ENCODE results near the gene RASGRP3.

The RASGRP3 gene

GRCh38 chr2:33435518-33435917 is 40.9 kb upstream of the RASGRP3 start:
- Histone ChIP-seq H3K79me2 (ENCODE audit: insufficient read depth, low read length) (no peaks in the 10 kb centered on the region), H4K20me1 (ENCODE audit: insufficient read depth, low read length) (no peaks in the 10 kb centered on the region), H3F3A (ENCODE audit: insufficient read depth, low read length) (no peaks in the 10 kb centered on the region), H3K9ac (ENCODE audit: low read length) (no peak overlapping the region), H3K4me1 (ENCODE audit: insufficient read depth, low read length, severe bottlenecking) (no peaks in the 10 kb centered on the region), H2AFZ (ENCODE audit: low read length) (no peak overlapping the region), H3K9me3 (ENCODE audit: low read length) (no peaks in the 10 kb centered on the region), H3K27ac (ENCODE audit: low read depth, low read length, poor library complexity, severe bottlenecking) (no peak overlapping the region), H3K4me2 (ENCODE audit: low read length) (no peak overlapping the region), H3K4me3 (ENCODE audit: low read depth, low read length, poor library complexity, severe bottlenecking) (no peak overlapping the region), H3K9me2 (ENCODE audit: low read depth, low read length) (no peaks in the 10 kb centered on the region), H3K36me3 (ENCODE audit: insufficient read depth, low read length) (no peaks in the 10 kb centered on the region), H3K27me3 (ENCODE audit: insufficient read depth, low read length) (no peaks in the 10 kb centered on the region)
- TF ChIP-seq EZH2 (IDR thresholded peaks at IDR 0.05; ENCODE audit: borderline replicate concordance, low read length): no peak
- TF ChIP-seq, protein P1, sequence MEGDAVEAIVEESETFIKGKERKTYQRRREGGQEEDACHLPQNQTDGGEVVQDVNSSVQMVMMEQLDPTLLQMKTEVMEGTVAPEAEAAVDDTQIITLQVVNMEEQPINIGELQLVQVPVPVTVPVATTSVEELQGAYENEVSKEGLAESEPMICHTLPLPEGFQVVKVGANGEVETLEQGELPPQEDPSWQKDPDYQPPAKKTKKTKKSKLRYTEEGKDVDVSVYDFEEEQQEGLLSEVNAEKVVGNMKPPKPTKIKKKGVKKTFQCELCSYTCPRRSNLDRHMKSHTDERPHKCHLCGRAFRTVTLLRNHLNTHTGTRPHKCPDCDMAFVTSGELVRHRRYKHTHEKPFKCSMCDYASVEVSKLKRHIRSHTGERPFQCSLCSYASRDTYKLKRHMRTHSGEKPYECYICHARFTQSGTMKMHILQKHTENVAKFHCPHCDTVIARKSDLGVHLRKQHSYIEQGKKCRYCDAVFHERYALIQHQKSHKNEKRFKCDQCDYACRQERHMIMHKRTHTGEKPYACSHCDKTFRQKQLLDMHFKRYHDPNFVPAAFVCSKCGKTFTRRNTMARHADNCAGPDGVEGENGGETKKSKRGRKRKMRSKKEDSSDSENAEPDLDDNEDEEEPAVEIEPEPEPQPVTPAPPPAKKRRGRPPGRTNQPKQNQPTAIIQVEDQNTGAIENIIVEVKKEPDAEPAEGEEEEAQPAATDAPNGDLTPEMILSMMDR (IDR thresholded peaks at IDR 0.05; ENCODE audit: low read length): no peak

GRCh38 chr2:33436083-33436482 is 40.4 kb upstream of the RASGRP3 start:
- Histone ChIP-seq H4K20me1 (ENCODE audit: insufficient read depth, low read length) (no peaks in the 10 kb centered on the region), H3K27me3 (ENCODE audit: insufficient read depth, low read length) (no peaks in the 10 kb centered on the region), H3F3A (ENCODE audit: insufficient read depth, low read length) (no peaks in the 10 kb centered on the region), H2AFZ (ENCODE audit: low read length) (no peak overlapping the region), H3K36me3 (ENCODE audit: insufficient read depth, low read length) (no peaks in the 10 kb centered on the region), H3K4me2 (ENCODE audit: low read length) (no peak overlapping the region), H3K4me1 (ENCODE audit: insufficient read depth, low read length, severe bottlenecking) (no peaks in the 10 kb centered on the region), H3K9me3 (ENCODE audit: low read length) (no peaks in the 10 kb centered on the region), H3K9me2 (ENCODE audit: low read depth, low read length) (no peaks in the 10 kb centered on the region), H3K79me2 (ENCODE audit: insufficient read depth, low read length) (no peaks in the 10 kb centered on the region), H3K9ac (ENCODE audit: low read length) (no peak overlapping the region), H3K4me3 (ENCODE audit: low read depth, low read length, poor library complexity, severe bottlenecking) (no peak overlapping the region), H3K27ac (ENCODE audit: low read depth, low read length, poor library complexity, severe bottlenecking) (no peak overlapping the region)
- TF ChIP-seq, protein P1 (IDR thresholded peaks at IDR 0.05; ENCODE audit: low read length): no peak
- no peak for TF ChIP-seq EZH2 (IDR thresholded peaks at IDR 0.05; ENCODE audit: borderline replicate concordance, low read length)

GRCh38 chr2:33437297-33437696 is 39.2 kb upstream of the RASGRP3 start:
- H3K4me1 ChIP-seq (ENCODE audit: insufficient read depth, low read length, severe bottlenecking): no peaks in the 10 kb centered on the region
- no peak overlapping the region for H3K4me3 ChIP-seq (ENCODE audit: low read depth, low read length, poor library complexity, severe bottlenecking)
- H3K27ac ChIP-seq (ENCODE audit: low read depth, low read length, poor library complexity, severe bottlenecking): no peak overlapping the region

More at GRCh38 chr2:33437297-33437696, 39.2 kb upstream of the RASGRP3 start:
- Histone ChIP-seq H4K20me1 (ENCODE audit: insufficient read depth, low read length) (no peaks in the 10 kb centered on the region), H3K9me3 (ENCODE audit: low read length) (no peaks in the 10 kb centered on the region), H3K36me3 (ENCODE audit: insufficient read depth, low read length) (no peaks in the 10 kb centered on the region), H3K9ac (ENCODE audit: low read length) (no peak overlapping the region), H2AFZ (ENCODE audit: low read length) (no peak overlapping the region), H3K27me3 (ENCODE audit: insufficient read depth, low read length) (no peaks in the 10 kb centered on the region), H3F3A (ENCODE audit: insufficient read depth, low read length) (no peaks in the 10 kb centered on the region), H3K9me2 (ENCODE audit: low read depth, low read length) (no peaks in the 10 kb centered on the region), H3K4me2 (ENCODE audit: low read length) (no peak overlapping the region), H3K79me2 (ENCODE audit: insufficient read depth, low read length) (no peaks in the 10 kb centered on the region)
- TF ChIP-seq EZH2 (IDR thresholded peaks at IDR 0.05; ENCODE audit: borderline replicate concordance, low read length): no peak
- TF ChIP-seq, protein P1 (IDR thresholded peaks at IDR 0.05; ENCODE audit: low read length): no peak
